HEK293 (cell line): ENCODE results near the gene SURF4.
A peak's percentile ranks its signal among the peaks of the same experiment; 100 is the strongest.

Experiments
- GLI2 ChIP-seq: fragments of 450-650 bp; formaldehyde crosslinking; IDR thresholded peaks from 2 replicates; pipeline ENCODE4; 2017; ENCODE audit warnings: missing biosample characterization, missing genetic modification characterization, low read depth, borderline replicate concordance
- KLF10 ChIP-seq: fragments of 450-650 bp; IDR thresholded peaks from 2 replicates; pipeline ENCODE4 v1.5.1; 2018; ENCODE audit warnings: missing biosample characterization, mild to moderate bottlenecking, missing genetic modification characterization
- KLF16 ChIP-seq: fragments of 450-650 bp; formaldehyde crosslinking; IDR thresholded peaks from 2 replicates; pipeline ENCODE4 v1.5.1; 2017; ENCODE audit warnings: missing biosample characterization, missing genetic modification characterization
- KLF7 ChIP-seq: fragments of 450-650 bp; formaldehyde crosslinking; IDR thresholded peaks from 2 replicates; pipeline ENCODE4 v1.5.1; 2016; ENCODE audit warnings: missing biosample characterization, missing genetic modification characterization, borderline replicate concordance
- MYNN ChIP-seq: fragments of 450-650 bp; formaldehyde crosslinking; IDR thresholded peaks from 2 replicates; pipeline ENCODE4 v1.5.1; 2016; ENCODE audit warnings: missing biosample characterization, missing genetic modification characterization, borderline replicate concordance
- SP7 ChIP-seq: fragments of 450-650 bp; formaldehyde crosslinking; IDR thresholded peaks from 2 replicates; pipeline ENCODE4 v1.5.1; 2016; ENCODE audit warnings: missing biosample characterization, missing genetic modification characterization
- ZBTB17 ChIP-seq: fragments of 450-650 bp; formaldehyde crosslinking; IDR thresholded peaks from 2 replicates; pipeline ENCODE4 v1.5.1; 2016; ENCODE audit warnings: missing biosample characterization, missing genetic modification characterization
- ZBTB20 ChIP-seq: fragments of 450-650 bp; formaldehyde crosslinking; IDR thresholded peaks from 2 replicates; pipeline ENCODE4 v1.5.1; 2016; ENCODE audit warnings: missing biosample characterization, missing genetic modification characterization
- ZBTB48 ChIP-seq: fragments of 450-650 bp; formaldehyde crosslinking; IDR thresholded peaks from 2 replicates; pipeline ENCODE4 v1.5.1; 2016; ENCODE audit warnings: missing biosample characterization, missing genetic modification characterization
- ZNF16 ChIP-seq: fragments of 450-650 bp; formaldehyde crosslinking; IDR thresholded peaks from 2 replicates; pipeline ENCODE4 v1.5.1; 2016; ENCODE audit warnings: low read depth, missing biosample characterization, missing genetic modification characterization
- ZNF2 ChIP-seq: fragments of 450-650 bp; formaldehyde crosslinking; IDR thresholded peaks from 2 replicates; pipeline ENCODE4 v1.5.1; 2016; ENCODE audit warnings: missing biosample characterization, missing genetic modification characterization
- ZNF211 ChIP-seq: fragments of 450-650 bp; formaldehyde crosslinking; IDR thresholded peaks from 2 replicates; pipeline ENCODE4 v1.5.1; 2016; ENCODE audit warnings: low read depth, missing biosample characterization, missing genetic modification characterization
- ZNF266 ChIP-seq: fragments of 450-650 bp; formaldehyde crosslinking; IDR thresholded peaks from 2 replicates; pipeline ENCODE4 v1.5.1; 2016; ENCODE audit warnings: missing biosample characterization, missing genetic modification characterization, low read depth
- ZNF274 ChIP-seq, 2 experiments: fragments of 200-500 bp in 1 of 2; fragments of 450-650 bp in 1 of 2; sonication (Bioruptor generic) in 1 of 2; formaldehyde crosslinking in 1 of 2; IDR thresholded peaks; 2 replicates each; pipeline versions ENCODE4 v1.5.1 to v1.6.1; 2014 to 2016; ENCODE audit warnings: borderline replicate concordance in 1 of 2, inconsistent platforms in 1 of 2, low read length in 1 of 2, missing biosample characterization in 1 of 2, missing genetic modification characterization in 1 of 2
- ZNF302 ChIP-seq: fragments of 450-650 bp; formaldehyde crosslinking; IDR thresholded peaks from 2 replicates; pipeline ENCODE4 v1.5.1; 2016; ENCODE audit warnings: missing biosample characterization, missing genetic modification characterization, low read depth
- ZNF335 ChIP-seq: fragments of 450-650 bp; formaldehyde crosslinking; conservative IDR thresholded peaks from 2 replicates; pipeline ENCODE4 v1.5.1; 2016; ENCODE audit warnings: missing biosample characterization, missing genetic modification characterization
- ZNF394 ChIP-seq: fragments of 450-650 bp; formaldehyde crosslinking; IDR thresholded peaks from 2 replicates; pipeline ENCODE4 v1.5.1; 2016; ENCODE audit warnings: missing biosample characterization, missing genetic modification characterization, mild to moderate bottlenecking, moderate library complexity, borderline replicate concordance
- ZNF514 ChIP-seq: fragments of 450-650 bp; formaldehyde crosslinking; IDR thresholded peaks from 2 replicates; pipeline ENCODE4 v1.5.1; 2016; ENCODE audit warnings: missing biosample characterization, missing genetic modification characterization
- ZNF544 ChIP-seq: fragments of 450-650 bp; formaldehyde crosslinking; IDR thresholded peaks from 2 replicates; pipeline ENCODE4 v1.5.0; 2017; ENCODE audit warnings: missing biosample characterization, missing genetic modification characterization
- ZNF560 ChIP-seq: fragments of 450-650 bp; formaldehyde crosslinking; IDR thresholded peaks from 2 replicates; pipeline ENCODE4 v1.5.1; 2017; ENCODE audit warnings: missing biosample characterization, missing genetic modification characterization, borderline replicate concordance
- ZNF768 ChIP-seq: fragments of 450-650 bp; formaldehyde crosslinking; IDR thresholded peaks from 2 replicates; pipeline ENCODE4 v1.5.1; 2018; ENCODE audit warnings: missing biosample characterization, mild to moderate bottlenecking, missing genetic modification characterization
- ZNF776 ChIP-seq: fragments of 450-650 bp; formaldehyde crosslinking; IDR thresholded peaks from 2 replicates; pipeline ENCODE4 v1.5.0; 2017; ENCODE audit warnings: missing biosample characterization, missing genetic modification characterization, borderline replicate concordance
- ZXDB ChIP-seq: fragments of 450-650 bp; formaldehyde crosslinking; IDR thresholded peaks from 2 replicates; pipeline ENCODE4 v1.5.1; 2016; ENCODE audit warnings: missing biosample characterization, missing genetic modification characterization
- TF ChIP-seq, protein P1 (sequence below): fragments of 450-650 bp; formaldehyde crosslinking; IDR thresholded peaks from 2 replicates; pipeline ENCODE4 v1.5.1; 2016; ENCODE audit warnings: missing biosample characterization, missing genetic modification characterization, low read depth
- TF ChIP-seq, protein P2 (sequence below): fragments of 450-650 bp; formaldehyde crosslinking; IDR thresholded peaks from 2 replicates; pipeline ENCODE4 v1.5.1; 2017; ENCODE audit warnings: missing biosample characterization, missing genetic modification characterization
- TF ChIP-seq, protein P3 (sequence below): fragments of 450-650 bp; formaldehyde crosslinking; IDR thresholded peaks from 2 replicates; pipeline ENCODE4 v1.5.1; 2016; ENCODE audit warnings: missing biosample characterization, missing genetic modification characterization
- TF ChIP-seq, protein P4 (sequence below): fragments of 450-650 bp; formaldehyde crosslinking; IDR thresholded peaks from 2 replicates; pipeline ENCODE4 v1.5.1; 2016; ENCODE audit warnings: missing biosample characterization, missing genetic modification characterization
- TF ChIP-seq, protein P5 (sequence below): fragments of 450-650 bp; formaldehyde crosslinking; IDR thresholded peaks from 2 replicates; pipeline ENCODE4 v1.5.1; 2017; ENCODE audit warnings: missing biosample characterization, mild to moderate bottlenecking, missing genetic modification characterization, moderate library complexity
- TF ChIP-seq, protein P6 (sequence below): fragments of 450-650 bp; formaldehyde crosslinking; IDR thresholded peaks from 2 replicates; pipeline ENCODE4 v1.5.1; 2016; ENCODE audit warnings: missing biosample characterization, missing genetic modification characterization

SURF4 gene

DNA sequence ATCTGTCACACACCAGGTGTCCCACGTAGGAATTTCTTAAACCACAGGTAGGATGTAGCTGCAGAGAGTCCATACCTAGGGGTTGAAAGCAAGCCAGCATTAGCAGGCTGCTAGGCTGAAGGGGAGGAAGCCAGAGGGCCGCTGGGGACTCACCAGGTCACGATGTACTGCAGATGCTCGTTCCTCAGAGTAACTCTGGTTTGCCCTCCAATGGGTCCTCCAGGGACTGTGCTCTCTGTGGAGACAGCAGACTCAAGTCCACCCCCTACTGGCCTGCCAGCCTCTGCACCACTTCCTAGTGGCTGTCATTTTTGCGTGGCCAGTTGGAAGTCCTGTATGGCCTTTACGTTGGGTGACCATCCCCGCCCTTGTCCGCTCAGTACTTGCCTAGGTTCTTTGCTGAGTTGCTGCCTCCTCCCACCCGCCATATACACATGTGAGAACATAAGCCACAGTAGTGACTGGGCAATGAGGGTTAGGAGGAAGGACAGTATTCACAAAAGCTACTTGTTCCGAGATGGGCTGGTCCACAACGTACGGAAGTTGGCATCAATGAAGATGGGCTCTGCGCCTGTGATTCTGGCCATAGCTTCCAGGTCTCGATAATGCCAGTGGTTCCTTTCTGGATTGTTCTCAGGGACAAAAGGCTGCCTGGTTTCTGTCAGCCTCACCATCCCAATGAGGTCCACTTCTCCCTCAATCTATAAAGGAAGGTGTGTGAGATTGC, 23.8 kb downstream of the SURF4 start (continued):
- TF ChIP-seq MYNN (tag by site-specific recombination) (no peak), ZXDB (tag by site-specific recombination) (0 out of 2 replicates have a peak, but pooled peaks have one; percentile 25), ZNF514 (tag by site-specific recombination) (no peak), ZNF16 (no peak), ZBTB48 (tag by site-specific recombination) (peak; percentile 28; the same call in 1 of the 2 replicates), ZNF768 (tag by site-specific recombination) (no peak), GLI2 (no peak), ZNF211 (tag by site-specific recombination) (no peak), ZNF266 (tag by site-specific recombination) (no peak), ZBTB17 (tag by site-specific recombination) (peak; percentile 34; the same call in 1 of the 2 replicates), ZNF335 (no peak), ZBTB20 (tag by site-specific recombination) (peak; percentile 59), KLF16 (tag by site-specific recombination) (no peak), KLF7 (tag by site-specific recombination) (no peak), ZNF394 (tag by site-specific recombination) (peak; percentile 41; the same call in 1 of the 2 replicates), ZNF544 (tag by site-specific recombination) (no peak), ZNF274 (IDR thresholded peaks at IDR 0.05; ENCODE audit: low read length) (no peak), ZNF274 (tag by site-specific recombination; IDR thresholded peaks at IDR 0.05; ENCODE audit: borderline replicate concordance) (no peak), KLF10 (tag by site-specific recombination) (no peak), SP7 (tag by site-specific recombination) (no peak), ZNF302 (tag by site-specific recombination) (no peak), ZNF2 (tag by site-specific recombination) (0 out of 2 replicates have a peak, but pooled peaks have one; percentile 6), ZNF776 (tag by site-specific recombination) (no peak), ZNF560 (tag by site-specific recombination) (no peak)
- TF ChIP-seq, protein P1, sequence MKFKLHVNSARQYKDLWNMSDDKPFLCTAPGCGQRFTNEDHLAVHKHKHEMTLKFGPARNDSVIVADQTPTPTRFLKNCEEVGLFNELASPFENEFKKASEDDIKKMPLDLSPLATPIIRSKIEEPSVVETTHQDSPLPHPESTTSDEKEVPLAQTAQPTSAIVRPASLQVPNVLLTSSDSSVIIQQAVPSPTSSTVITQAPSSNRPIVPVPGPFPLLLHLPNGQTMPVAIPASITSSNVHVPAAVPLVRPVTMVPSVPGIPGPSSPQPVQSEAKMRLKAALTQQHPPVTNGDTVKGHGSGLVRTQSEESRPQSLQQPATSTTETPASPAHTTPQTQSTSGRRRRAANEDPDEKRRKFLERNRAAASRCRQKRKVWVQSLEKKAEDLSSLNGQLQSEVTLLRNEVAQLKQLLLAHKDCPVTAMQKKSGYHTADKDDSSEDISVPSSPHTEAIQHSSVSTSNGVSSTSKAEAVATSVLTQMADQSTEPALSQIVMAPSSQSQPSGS (tag by site-specific recombination) = no peak
- TF ChIP-seq, protein P2, sequence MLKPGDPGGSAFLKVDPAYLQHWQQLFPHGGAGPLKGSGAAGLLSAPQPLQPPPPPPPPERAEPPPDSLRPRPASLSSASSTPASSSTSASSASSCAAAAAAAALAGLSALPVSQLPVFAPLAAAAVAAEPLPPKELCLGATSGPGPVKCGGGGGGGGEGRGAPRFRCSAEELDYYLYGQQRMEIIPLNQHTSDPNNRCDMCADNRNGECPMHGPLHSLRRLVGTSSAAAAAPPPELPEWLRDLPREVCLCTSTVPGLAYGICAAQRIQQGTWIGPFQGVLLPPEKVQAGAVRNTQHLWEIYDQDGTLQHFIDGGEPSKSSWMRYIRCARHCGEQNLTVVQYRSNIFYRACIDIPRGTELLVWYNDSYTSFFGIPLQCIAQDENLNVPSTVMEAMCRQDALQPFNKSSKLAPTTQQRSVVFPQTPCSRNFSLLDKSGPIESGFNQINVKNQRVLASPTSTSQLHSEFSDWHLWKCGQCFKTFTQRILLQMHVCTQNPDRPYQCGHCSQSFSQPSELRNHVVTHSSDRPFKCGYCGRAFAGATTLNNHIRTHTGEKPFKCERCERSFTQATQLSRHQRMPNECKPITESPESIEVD (tag by site-specific recombination) = no peak
- TF ChIP-seq, protein P3, sequence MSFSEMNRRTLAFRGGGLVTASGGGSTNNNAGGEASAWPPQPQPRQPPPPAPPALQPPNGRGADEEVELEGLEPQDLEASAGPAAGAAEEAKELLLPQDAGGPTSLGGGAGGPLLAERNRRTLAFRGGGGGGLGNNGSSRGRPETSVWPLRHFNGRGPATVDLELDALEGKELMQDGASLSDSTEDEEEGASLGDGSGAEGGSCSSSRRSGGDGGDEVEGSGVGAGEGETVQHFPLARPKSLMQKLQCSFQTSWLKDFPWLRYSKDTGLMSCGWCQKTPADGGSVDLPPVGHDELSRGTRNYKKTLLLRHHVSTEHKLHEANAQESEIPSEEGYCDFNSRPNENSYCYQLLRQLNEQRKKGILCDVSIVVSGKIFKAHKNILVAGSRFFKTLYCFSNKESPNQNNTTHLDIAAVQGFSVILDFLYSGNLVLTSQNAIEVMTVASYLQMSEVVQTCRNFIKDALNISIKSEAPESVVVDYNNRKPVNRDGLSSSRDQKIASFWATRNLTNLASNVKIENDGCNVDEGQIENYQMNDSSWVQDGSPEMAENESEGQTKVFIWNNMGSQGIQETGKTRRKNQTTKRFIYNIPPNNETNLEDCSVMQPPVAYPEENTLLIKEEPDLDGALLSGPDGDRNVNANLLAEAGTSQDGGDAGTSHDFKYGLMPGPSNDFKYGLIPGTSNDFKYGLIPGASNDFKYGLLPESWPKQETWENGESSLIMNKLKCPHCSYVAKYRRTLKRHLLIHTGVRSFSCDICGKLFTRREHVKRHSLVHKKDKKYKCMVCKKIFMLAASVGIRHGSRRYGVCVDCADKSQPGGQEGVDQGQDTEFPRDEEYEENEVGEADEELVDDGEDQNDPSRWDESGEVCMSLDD (tag by site-specific recombination) = no peak
- TF ChIP-seq, protein P4, sequence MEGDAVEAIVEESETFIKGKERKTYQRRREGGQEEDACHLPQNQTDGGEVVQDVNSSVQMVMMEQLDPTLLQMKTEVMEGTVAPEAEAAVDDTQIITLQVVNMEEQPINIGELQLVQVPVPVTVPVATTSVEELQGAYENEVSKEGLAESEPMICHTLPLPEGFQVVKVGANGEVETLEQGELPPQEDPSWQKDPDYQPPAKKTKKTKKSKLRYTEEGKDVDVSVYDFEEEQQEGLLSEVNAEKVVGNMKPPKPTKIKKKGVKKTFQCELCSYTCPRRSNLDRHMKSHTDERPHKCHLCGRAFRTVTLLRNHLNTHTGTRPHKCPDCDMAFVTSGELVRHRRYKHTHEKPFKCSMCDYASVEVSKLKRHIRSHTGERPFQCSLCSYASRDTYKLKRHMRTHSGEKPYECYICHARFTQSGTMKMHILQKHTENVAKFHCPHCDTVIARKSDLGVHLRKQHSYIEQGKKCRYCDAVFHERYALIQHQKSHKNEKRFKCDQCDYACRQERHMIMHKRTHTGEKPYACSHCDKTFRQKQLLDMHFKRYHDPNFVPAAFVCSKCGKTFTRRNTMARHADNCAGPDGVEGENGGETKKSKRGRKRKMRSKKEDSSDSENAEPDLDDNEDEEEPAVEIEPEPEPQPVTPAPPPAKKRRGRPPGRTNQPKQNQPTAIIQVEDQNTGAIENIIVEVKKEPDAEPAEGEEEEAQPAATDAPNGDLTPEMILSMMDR = peak; percentile 85
- TF ChIP-seq, protein P5, sequence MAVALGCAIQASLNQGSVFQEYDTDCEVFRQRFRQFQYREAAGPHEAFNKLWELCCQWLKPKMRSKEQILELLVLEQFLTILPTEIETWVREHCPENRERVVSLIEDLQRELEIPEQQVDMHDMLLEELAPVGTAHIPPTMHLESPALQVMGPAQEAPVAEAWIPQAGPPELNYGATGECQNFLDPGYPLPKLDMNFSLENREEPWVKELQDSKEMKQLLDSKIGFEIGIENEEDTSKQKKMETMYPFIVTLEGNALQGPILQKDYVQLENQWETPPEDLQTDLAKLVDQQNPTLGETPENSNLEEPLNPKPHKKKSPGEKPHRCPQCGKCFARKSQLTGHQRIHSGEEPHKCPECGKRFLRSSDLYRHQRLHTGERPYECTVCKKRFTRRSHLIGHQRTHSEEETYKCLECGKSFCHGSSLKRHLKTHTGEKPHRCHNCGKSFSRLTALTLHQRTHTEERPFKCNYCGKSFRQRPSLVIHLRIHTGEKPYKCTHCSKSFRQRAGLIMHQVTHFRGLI (tag by site-specific recombination) = no peak
- TF ChIP-seq, protein P6, sequence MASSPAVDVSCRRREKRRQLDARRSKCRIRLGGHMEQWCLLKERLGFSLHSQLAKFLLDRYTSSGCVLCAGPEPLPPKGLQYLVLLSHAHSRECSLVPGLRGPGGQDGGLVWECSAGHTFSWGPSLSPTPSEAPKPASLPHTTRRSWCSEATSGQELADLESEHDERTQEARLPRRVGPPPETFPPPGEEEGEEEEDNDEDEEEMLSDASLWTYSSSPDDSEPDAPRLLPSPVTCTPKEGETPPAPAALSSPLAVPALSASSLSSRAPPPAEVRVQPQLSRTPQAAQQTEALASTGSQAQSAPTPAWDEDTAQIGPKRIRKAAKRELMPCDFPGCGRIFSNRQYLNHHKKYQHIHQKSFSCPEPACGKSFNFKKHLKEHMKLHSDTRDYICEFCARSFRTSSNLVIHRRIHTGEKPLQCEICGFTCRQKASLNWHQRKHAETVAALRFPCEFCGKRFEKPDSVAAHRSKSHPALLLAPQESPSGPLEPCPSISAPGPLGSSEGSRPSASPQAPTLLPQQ (tag by site-specific recombination) = no peak
